IPS DF 4.7 (cell line): ENCODE data around the gene PIEZO2.

Experiments used
- DNase-seq: peaks from one replicate; pipeline ENCODE4 v3.0.0-alpha.2; 2013; ENCODE audit warnings: low spot score; ENCODE audit errors: extremely low read depth

The PIEZO2 gene

DNA sequence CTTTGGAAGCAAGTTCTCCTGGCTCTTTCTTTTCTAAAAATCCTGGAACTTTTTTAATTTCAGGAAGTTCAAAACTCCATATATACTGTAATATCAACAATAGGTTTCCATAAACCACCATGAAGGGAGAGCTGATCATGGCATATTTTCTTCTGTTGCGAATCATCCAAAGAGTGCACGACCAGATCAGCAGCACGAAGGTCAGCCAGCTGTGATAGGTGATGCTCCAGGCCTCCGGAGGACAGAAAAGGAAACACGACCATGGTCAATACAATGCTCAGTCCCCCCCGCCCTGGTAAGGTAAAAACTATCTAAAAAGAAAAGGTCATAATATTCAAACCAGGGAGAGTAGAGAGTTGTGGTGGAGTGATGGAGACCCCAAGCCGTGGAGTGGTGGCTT, 354.6 kb downstream of the PIEZO2 start:
- no peak for DNase-seq

DNA sequence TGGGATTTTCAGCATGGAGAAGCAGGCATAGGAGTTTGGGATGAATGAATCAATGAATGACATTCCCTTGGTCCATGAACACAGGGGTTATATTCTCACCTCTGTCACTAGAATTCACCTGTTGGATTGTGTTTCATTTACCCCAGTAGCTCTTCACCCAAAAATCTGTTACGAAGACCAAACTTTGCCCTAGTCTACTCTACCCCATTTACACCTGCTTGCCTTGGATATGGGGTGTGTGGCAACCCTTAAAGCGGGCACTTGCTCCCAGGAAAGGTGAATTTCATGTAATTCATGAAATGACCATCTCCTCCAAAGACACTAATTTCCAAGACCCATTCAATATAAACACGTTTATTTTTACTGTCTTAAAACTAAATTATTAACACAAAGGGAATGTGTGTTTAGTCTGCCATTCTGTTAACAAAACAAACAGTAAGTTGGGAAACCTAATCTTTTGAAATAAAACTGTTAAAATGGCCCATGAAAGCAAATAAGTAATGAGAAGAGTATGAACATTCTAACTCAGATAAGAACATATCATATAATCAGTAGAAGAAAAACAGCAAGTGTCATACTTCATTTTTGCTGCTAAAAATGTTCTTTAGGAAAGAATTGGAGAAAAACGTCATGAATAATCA, 355.5 kb downstream of the PIEZO2 start:
- DNase-seq, result no peak

DNA sequence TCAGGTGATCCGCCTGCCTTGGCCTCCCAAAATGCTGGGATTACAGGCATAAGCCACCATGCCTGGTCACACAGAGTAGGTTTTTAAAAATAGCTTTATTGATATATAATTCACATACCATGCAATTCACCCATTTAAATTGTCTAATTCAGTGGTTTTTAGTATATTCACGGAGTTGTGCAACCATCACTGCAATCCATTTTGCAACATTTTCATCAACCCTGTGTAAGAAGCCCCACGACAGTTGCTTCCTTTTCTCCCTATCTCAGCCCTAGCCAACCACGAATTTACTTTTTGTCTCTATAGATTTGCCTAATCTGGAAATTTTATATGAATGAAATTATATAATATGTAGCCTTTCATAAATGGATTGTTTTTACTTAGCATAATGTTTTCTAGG, 357.2 kb downstream of the PIEZO2 start:
- no peak for DNase-seq

DNA sequence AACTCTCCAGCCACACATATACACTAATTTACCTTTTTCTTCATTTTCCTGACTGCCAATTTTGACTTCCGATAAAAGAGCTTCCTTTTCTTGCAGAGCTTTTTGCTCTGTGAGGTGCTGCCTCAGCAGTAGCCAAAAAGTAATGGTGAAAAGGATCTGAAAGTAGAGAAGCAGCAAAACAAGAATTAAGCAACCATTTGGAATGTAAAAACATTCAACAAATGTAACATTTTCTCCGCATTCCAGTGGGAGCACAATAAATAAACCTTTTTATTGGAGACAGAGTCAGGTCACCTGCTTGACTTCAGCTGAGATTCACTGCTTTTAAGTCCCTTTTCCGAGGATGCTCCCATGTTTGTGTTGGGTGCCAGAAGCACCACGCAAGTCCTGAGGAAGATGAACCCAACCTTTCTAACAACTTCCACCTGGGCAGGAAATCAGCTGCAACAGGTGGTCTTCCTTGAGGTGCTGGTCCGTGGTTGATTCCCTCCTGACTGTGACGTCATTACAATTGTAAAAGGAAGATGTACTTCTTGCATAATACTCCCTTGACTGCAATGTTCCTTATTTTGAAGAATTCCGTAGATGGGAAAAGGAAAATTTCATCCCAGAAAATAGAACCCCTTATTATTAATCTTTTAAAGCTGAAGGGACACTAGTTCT, 358.1 kb downstream of the PIEZO2 start:
- no peak for DNase-seq

DNA sequence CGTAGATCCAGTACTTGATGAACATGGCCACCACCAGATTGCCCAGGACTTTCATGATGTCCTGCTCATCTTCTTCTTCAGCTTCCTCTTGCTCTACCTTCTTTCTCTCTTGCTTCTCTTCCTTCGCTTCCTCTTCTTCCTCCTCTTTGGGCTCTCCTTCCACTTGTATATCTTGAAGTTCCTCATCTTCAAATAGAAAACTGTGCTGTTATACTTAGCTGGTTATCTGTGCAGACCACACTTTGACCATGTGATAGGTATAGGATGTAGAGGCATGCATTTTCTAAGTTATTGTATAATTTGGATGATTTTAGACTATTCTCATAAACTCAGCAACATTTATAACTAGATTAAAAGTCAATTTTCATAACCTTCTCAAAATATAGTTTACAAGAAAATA, 360.2 kb downstream of the PIEZO2 start:
- DNase-seq, result no peak

DNA sequence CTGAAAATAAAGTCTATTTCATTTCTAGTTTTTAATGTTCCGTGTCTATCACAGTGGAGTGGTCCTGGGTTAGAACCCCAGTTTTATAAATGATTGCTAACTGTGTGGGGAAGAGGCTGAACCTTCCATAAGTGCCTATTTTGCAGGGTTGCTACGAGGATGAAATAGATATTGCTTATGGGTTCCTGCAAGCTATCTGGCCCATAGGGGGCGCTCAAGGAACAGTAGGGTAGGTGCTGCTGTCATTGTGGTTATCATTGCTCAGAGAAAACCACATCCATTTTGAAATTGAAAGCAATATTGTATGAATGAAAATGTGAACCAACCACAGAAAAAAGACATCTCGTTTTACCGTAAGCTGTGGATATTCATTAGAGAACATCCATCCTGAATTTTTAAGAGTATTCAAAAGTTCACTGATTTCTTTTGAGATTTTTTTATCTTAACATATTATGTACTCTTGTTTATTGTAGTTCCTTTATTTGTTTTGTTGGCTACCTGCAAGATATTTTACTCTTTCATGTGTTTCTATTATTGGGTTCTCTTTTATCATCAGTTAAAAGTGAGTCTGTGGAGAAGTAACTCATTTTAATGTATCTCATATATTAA, 362.0 kb downstream of the PIEZO2 start:
- no peak for DNase-seq

DNA sequence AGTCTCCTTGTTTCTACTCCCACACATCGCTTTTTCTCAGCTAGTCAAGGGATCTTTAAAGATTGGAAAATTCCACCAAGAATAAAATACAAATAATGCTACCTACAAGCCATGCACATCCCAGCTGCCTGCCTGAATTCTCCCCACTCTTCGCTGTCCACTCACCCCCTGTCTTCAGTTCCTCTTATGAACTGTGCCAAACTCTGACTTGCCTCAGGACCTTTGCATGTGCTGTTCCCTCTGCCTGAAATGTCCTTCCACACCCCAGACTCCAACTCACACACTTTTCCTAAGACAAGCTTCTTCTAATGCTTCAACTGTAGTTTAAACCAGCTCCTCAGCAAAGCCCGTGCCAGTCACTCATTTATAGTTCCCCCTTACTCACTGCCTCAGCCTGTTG, 363.6 kb downstream of the PIEZO2 start:
- no peak for DNase-seq

DNA sequence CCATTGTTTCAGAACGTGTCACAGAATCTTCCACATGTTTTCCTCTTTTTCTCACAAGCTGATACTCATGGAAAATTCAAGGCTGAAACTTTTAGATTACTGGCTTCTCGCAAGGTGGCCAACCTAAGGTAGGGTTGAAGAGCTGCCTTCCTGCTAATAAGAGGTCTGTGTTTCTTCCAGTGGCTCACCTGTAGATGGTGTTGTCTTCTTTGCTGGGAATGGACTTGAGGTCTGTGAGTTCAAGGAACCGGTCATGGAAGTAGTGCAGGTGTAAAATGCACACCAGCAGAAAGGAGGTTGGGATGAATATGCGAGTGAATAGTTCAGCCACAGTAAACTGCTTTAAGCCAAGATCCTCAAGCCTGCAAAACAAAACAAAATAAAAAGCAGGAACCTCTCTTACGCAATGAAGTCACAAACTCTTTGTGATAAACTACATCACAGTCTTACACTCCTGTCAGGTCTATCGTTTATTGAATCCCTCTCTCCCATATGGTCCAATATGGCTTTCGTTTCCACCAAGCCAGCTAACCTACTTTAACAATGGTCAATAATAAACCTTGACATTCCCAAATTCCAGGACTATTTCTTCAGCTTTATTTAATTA, 364.7 kb downstream of the PIEZO2 start:
- DNase-seq, result no peak

DNA sequence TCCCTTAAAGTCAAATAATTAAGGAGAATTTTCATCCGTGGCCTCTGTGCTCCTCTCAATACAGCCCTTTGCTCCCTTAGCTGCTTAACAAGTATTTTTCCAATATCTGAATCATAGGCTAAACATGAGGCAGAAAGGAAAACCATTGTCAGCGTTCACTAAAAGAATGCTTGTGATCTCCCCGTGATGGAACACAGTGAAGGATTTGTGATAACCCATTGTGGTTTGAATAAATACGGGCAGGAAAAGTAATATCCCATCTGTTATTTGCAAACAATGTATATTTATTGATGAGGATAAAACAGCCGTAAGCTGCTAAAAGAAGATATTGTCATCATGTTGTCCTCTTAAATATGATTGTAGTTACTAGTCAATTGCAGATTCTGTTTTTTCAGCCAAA, 365.4 kb downstream of the PIEZO2 start:
- no peak for DNase-seq

DNA sequence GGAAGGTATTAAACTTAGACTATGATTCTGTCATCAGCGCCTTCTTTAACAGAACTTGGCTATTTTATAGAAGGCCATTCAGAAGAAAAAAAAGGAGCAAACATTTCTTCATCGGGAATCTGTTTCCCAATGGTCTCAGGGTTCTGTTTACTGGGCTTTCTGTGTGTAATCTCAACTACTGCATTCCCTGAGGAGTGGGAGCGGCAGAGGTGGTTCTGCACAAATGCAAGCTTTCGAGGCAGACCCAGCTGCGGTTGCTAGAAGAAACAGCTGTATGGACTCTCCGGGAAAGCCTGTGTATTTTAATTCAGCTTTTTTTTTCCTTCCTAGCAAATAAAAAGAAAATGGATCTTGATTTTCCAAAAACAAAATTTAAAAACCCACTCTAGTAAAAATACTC, 372.9 kb downstream of the PIEZO2 start:
- no peak for DNase-seq

DNA sequence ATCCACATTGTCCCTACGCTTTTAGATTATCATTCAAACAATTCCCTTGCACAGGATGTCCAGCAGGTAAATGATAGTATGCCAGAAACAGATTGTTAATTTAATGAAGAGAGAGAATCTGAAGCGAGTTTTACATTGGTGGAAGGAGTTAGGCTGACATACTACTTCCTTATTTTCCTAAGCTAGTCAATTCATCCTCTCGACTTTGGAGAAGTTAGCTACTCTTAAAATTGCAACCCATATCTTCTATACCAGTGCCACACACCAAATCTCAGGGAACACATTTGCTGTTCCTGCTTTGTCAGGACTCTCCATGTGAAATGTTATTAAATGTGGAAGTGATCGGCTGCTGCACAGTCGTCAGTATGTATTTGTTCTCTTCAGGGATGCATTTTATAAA, 374.3 kb downstream of the PIEZO2 start:
- DNase-seq, result no peak

DNA sequence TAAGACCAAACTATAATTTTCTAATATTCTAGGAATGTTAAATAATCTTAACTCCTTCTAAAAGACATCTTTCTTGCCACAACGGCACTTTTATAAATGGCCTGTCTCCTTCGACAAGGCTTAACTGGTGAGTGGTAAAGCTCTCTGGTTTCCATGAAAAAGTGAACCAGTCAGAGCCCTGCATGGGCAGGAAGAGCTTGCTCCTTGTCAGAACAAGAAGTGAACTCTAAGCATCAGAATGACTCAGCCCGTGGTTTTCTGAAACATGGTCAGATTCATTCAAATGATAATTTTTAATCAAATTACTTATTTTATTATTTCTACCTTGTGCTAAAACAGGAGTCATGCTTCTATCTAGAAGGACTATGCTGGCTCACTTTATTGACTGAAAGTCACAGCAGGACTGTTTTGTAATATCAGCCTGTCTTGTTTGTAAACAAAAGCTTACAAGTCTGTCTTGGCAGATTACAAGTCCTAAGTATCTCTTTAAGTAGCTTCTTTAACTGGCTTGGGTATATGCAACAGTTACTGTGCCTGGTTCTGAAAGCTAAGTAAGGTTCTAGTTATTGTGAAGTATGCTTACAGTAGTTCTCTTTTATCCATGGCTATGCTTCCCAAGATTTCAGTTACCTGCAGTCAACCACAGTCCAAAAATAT, 378.2 kb downstream of the PIEZO2 start:
- no peak for DNase-seq

DNA sequence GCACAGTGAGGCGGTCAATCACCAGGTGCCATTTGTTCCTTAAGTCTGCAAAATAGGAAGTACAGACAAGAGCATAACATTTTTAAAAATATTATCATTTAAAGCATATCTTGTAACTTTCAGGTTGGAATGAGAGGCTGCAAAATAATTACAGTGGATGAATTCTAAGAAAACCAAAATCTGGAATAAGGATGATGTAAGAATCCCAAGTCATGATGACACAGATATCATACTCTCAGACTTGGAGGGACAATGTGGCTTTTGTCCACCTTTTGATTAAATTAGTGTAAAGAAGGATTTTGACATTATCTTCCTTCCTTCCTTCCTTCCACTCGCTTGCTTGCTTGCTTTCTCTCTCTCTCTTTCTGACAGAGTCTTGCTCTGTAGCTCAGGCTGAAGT, 379.1 kb downstream of the PIEZO2 start:
- DNase-seq, result no peak

DNA sequence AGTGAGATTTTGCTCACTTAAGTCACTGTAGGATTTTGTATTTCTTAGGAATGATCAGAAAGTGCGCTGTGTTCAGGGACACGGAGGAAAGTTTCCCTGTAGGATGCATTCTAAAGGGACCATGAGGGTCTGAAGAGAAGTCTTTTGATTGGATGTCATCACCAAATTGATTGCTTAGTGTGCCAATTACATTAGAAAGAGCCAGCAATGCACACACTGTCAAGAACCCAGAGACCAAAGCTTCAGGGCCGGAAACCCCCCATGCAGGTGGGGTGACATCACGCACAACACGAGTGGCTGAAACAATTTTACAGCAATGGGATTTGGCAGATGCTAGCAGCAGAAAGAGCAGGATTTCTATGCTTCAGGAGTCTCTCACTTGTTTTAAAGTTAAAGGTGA, 381.1 kb downstream of the PIEZO2 start:
- DNase-seq, result no peak

DNA sequence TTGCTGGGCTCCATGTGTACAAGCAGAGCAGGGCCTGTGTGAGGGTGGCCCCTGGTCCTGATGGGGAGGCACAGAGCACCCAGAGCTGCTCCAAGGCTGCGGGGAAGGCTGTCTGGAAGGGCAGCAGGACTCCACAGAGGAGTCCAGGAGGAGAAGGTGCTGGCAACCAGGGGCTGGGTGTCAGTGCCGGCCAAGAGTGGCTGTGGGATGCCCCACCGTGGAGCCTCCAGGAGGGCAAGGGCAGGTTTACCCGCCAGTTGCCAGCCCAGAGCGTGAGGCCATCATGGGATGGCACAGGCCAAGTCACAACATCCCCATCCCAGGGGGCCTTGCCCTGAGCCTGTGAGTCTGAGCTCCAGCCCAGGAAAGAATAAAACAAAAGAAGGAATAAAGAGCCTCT, 381.7 kb downstream of the PIEZO2 start:
- DNase-seq, result no peak

DNA sequence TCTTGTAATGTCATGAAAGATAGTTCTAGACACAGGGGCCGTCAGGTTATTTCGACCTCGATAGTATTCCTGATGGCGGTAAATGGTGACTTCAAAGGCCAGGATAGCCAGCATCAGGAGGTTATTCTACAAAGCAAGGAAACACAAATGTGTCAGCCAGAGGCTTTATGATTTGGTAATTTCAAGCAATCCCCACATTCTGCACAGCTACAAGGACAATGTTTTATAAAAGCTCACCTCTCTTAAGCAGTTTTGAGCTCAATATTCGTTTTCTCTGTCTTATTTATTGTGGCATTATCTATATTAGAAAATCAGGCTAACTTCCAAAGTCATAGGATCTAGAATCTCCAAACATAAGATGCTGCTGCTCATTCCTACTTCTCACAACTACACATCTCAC, 388.4 kb downstream of the PIEZO2 start:
- no peak for DNase-seq

DNA sequence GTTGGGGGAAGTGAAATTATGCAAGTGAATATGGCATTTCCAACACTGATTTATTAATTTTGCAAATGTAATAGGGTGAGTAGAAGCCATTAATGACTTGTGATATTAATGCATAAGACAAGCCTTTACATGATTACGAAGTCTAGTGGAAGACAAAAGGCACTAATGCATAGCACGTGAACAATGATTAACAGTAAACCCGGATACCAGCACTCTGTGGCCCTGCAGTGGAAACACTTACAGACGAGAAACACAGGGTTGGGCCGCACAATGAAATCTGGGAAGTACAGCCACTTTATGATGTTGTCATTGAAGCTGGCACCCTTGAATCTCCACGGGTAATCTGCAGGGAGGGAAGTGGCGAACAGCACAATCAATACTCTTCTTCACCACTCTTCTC, 390.1 kb downstream of the PIEZO2 start:
- DNase-seq, result no peak

DNA sequence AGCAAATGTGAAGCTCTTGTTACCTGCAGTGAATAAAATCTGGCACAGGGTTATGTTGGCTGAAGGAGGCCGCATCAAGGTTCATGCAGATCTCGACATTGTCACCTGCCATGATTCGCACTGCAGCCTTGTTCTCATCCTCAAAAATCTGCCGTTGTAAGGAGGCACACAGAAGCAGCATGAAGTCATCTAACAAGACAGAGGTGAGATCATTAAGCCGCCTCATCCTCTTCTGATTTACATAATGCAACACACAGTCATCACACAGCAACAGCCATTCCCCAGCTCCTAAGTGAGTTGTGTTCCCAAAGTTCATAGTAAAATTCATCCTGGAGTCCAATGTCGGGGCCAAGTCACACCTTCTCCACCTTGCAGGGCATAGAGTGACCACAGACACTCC, 391.4 kb downstream of the PIEZO2 start:
- no peak for DNase-seq

DNA sequence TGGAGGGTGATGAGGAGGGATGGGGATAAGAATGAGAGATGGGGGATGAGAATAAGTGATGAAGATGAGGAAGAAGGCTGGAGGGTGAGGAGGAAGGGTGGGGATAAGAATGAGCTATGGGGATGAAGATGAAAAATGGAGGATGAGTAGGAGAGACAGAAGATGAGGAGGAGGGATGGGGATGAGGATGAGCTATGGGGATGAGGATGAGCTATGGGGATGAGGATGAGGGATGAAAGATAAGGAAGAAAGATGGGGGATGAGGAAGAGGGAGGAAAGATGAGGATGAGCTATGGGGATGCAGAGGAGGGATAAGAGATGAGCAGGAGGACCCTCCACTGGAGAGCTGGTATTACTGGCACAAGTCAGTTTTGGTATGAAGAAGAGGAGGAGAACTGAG, 392.0 kb downstream of the PIEZO2 start:
- DNase-seq, result no peak

DNA sequence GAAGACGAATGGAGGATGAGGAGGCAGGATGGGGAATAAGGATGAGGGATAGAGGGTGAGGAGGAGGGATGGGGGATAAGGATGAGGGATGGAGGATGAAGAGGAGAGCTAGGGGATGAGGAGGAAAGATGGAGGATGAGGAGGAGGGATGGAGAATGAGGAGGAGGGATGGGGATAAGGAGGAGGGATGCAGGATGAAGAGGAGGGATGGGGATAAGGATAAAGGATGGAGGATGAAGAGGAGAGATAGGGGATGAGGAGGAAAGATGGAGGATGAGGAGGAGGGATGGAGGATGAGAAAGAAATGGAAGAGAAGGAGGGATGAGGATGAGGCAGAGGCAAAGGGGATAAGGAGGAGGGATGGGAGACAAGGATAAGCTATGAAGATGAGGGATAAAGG, 393.5 kb downstream of the PIEZO2 start:
- DNase-seq, result no peak

DNA sequence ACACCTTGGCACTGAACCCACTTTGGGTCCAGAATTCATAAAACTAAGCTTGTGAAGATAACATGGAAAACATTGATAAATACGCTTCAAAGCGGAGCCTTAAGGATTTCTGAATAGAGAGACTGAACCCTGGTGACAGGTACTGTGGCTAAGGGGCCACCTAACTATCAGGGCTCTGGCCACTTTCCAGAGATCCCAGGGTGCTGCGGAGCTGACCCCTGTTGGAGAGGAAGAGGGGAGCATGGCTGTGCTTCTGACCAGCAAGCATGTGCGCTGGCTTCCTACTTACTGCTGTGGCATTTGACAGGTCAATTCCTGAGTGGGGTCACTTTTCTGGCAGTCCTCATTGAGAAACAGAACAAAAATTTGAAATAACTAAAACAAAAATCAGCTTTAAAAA, 395.2 kb downstream of the PIEZO2 start:
- DNase-seq, result no peak

DNA sequence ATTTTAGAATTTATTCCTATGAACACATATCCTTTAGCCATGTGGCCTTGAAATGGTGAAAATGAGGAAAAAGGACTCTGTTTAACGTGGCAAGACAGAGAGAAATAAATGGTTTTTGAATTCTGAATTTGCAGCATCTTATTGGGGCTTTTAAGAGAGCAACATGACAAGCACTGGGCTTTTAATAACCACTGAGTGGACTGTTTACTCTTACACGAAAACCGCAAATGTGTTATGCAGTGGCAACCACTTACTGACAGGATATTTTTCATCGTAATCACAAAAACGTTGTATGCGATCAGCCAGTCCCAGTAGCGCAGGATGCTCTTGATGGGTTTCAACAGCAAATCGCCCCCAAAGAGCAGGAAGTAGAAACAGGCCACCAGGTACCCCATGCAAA, 397.0 kb downstream of the PIEZO2 start:
- no peak for DNase-seq
